HG02981 (cell line): ENCODE results near the gene RPN2.

Source experiments
- ATAC-seq: cut with Tn5 transposase; IDR thresholded peaks from one replicate; pipeline ENCODE4 v1.9.1; 2021; ENCODE audit warnings: mild to moderate bottlenecking, moderate library complexity; ENCODE audit not compliant: unreplicated experiment

The RPN2 gene

DNA sequence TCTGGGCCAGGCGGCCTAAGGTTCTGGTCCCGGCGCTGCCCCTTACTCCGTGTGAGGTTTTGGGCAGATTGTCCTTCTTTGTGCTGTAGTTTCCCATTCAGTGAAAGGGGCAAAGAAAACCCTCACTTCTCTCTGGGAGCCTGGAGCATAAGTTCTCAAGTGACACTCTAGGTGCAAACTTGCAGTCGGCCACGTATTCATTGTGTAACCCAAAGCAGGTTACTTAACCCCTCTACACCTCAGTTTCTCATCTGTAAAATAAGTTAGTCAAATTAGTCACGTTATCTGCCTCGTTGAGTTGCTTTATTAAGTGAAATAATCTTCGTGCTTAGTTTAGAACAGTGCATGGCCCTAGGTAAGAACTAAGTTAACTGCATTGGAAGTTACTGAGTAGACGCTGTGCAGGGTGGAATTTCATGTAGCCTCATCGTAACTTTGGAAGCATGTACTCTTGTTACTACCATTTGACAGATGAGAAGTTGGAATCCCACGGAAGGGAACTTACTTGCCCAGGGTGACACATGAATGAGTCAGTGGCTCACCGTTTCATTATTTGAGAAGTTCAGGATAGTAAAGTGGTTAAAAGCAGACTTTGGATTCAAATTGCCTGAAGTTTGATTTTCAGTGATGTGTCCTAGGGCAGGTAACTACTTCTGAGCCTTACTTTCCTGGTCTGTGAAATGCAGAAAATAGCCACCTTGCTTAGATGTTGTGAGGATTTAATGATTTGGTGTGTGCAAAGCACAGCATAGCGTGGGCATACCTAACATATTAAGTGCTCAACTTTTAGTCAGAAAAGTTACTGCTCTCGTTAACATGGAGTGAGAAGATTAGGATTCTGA is 774 bp downstream of the RPN2 start:
- no peak for ATAC-seq

DNA sequence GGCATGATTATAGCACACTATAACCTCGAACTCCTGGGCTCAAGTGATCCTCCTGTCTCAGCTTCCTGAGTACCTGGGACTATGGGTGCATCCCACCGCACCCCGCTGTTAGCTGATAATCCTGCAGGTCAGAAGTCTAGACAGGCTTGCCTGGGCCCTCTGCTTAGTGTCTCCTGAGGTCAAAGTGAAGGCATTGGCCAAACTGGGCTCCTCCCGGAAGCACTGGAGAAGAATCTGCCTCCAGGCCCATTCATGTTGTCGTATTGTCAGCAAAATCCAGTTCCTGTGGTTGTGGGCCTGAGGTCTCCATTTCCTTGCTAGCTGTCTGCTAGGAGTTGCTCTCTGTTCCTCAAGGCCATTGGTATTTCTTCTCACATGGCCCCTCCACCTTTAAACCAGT is 6.6 kb downstream of the RPN2 start:
- no peak for ATAC-seq

DNA sequence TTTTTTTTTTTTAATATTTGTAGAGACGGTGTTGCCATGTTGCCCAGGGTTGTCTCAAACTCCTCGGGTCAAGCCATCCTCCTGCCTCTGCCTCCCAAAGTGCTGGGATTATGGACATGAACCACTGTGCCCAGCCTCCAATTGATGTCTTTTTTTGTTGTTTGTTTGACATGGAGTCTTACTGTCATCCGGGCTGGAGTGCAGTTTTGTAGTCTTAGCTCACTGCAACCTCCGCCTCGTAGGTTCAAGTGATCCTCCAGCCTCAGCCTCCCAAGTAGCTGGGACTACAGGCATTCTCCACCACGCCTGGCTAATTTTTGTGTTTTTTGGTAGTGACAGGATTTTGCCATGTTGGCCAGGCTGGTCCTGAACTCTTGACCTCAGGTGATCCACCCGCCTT is 9.7 kb downstream of the RPN2 start:
- ATAC-seq: no peak

DNA sequence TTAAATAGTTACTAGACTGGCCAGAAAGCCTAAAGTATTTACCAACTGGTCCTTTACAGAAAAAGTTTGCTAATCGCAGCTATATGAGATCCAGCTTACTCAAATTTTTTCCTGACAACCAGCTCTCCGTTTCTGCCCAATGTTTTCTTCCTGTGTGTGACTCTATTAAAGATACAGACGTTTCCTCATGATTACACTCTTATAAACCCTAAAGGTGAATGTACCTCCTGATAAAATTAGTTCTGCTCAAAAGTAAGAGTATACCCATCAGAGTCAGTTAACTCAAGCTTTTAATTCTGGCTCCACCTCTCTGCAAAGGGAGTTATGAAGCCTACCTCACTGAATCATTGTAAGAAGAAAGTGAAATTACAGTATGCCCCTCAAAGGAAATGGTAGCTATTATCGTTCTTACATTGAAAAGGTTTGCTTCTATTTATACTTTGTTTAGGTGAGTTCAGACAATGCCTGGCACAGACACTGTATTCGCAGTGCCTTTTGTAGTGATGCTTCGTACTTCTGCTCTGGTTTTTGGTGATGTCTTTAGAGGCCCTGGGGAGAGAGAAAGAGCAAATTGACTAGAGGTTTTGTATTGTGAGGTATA is 10.4 kb downstream of the RPN2 start:
- no peak for ATAC-seq

DNA sequence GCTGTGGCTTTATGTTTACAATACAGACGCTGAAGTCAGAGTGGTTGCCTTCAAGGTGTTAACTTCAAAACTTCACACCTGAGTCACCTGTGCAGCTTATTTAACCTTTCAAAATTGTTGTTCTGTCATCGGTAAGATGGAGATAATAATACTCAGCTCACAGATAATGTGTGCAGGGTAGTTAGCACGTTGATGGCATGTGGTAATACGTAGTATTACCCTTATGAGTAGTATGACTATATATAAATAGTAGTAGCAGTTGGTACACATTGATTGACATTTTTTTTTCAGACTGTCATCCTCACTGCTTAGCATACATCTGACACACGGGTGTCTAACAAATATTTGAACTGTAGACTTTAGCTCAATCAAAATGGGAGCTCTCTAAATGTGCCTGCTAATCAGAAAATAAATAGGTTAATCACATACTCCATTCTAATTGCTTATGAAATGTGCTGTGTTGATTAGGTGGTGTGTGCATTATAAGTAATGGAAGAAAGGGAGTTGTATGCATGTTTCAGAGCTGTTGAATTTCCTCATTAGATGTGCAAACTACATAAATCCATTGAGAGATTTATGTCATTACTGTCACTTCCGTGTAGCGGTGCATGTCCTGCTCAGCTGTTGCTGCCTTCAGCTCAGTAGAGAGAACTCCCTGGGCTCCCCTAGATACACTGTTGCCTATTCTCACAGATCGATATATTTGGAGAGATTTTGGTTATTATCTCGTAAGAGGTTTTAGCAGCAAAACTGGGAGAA is 11.4 kb downstream of the RPN2 start:
- no peak for ATAC-seq

DNA sequence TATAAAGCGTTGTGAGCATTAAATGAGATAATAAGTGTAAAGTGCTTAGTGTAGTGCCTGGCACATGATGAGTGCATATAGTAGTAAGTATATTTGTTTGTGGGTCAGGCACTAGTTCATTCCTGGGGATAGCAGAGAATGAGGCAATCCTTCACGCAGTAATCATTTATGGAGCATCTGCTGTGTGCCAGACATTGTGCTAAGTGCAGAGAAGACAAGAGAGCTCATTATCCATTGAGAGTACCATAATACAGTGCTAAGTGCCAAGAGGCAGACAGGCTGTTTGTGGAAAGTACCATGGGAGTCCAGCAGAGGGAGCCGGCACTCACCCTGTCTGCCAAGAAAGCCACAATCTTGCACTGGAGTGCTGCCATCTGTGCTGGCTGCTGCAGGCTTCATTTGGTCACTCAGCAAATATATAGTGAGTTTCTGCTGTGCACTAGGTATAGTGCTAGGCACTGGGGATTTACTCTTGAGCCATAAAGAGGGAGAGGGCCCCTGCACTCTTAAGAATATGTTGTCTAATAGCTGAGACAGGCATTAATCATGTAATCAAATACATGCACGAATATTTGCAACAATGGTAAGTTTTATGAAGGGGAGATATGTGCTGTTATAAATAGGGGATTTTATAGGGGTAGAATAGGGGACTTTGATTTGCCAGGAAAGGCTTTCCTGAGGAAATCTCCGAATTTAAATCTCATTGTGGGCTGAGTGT is 13.2 kb downstream of the RPN2 start:
- peak; percentile 52 for ATAC-seq

DNA sequence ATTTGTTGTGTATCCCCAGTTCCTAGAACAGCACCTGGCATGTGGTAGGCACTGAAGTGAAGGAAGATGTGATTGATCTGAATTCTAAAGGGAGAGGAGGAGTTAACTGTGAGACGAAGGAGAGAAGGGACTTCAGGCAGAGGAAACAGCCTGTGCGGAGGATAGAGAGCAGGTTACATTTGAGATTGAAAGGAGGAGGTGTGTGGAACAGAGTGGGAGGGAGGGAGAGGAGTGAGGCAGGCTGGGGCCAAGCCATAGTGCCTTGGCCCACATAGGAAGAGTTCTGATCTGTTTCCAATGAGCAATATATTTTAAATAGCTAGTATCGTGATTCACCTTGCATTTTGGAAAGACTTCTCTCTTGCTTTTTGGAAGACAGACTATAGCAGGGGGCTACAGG is 14.1 kb downstream of the RPN2 start:
- ATAC-seq: no peak

DNA sequence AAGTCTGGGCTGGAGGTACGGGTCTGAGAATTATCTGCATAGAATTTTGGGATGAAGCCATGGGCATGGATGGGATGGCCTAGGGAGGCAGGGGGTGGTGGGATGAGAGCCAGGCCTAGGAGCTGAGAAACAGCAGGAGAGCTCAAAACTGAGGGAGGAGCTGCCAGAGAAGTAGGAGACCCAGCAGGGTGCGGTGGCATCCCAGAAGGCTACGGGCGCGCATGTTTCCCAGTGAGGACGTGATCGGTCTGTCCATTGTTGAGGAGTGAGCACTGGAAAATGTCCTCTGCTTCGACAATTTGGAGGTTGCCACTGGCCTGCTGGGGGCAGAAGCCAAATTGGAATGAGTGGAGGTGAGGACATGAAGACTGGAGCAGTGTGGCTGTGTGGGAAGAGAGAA is 14.7 kb downstream of the RPN2 start:
- ATAC-seq: no peak

DNA sequence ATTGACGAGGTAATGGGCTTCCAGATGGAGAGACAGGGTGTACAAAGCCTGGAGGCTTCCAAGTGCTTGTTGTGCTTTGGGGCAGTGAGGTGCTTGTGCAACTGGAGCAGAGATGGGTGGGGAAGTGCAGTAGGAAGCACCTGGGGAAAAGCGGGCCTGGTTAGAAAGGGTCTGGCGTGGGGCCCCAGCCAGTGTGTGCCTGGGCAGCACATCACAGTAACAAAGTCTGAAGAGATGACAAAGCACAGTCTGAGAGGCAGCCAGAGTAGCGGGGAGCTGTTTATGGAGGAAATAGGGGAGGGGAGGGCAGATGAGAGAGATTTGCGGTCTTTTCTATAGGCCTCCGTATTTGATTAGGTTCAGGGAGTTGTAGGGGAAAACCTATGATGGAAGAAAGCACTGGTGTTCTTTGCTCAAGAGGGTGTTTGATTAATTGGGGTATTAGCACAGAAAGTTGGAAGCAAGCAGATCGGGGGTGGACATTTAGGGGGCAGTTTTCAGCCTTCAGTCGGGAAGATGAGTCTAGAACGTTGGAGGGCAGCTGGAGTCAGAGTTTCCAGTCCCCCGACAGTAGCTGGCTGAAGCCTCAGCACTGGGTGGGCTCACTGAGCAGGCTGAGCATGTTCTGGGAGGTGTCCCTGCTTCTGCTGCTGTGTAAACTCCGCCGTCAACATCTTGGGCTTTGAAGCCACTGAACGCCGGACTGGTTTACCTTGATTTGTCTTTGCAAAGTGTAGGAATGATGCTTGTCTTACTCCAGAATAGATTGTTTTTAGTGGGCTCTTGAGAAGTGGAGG is 15.7 kb downstream of the RPN2 start:
- no peak for ATAC-seq

DNA sequence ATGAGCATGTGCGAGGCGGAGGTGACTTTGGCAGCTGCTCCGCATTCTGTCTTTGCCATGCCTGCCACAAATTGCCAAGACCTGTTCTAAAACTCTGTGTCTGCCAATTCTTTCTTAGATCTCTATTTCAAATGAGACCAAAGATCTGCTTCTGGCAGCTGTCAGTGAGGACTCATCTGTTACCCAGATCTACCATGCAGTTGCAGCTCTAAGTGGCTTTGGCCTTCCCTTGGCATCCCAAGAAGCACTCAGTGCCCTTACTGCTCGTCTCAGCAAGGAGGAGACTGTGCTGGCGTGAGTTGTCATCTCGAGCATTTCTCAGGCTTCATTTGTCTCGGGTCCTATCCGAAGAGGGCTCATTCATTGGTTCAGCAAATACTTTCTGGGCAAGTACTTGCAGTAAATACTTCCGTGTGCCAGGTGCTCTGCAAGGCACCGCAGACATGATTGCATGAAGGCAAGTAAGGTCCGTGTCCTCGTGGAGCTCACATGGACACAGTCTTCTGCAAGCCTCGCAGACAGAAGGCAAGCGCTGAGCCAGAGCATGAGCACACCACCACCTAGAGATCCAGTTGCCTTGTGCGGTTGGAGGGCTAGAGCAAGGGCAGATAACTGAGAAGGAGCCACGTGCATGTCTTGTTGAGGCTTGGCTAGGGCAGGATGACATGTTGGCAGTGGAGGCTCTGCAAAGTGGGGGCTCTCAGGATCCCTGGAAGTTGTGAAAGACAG is 20.0 kb downstream of the RPN2 start:
- no peak for ATAC-seq

DNA sequence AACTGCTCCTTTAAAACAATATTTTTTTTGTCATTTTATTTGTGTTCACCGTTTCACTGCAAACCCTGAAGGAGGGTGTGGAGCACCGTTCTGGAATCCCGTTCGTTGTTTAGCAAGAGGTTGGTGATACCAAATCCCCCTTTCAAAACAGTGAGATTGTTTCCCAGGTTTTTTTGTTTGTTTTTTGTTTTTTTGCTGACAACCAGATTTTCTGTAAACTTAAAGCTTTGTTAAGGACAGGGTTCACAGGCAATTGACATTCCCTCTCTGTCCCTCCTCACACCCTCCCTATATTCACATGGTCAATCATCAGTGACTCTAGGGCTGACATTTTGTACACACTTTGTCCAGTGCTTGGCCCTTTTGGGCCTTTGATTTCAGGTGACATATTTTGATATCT is 21.2 kb downstream of the RPN2 start:
- no peak for ATAC-seq

DNA sequence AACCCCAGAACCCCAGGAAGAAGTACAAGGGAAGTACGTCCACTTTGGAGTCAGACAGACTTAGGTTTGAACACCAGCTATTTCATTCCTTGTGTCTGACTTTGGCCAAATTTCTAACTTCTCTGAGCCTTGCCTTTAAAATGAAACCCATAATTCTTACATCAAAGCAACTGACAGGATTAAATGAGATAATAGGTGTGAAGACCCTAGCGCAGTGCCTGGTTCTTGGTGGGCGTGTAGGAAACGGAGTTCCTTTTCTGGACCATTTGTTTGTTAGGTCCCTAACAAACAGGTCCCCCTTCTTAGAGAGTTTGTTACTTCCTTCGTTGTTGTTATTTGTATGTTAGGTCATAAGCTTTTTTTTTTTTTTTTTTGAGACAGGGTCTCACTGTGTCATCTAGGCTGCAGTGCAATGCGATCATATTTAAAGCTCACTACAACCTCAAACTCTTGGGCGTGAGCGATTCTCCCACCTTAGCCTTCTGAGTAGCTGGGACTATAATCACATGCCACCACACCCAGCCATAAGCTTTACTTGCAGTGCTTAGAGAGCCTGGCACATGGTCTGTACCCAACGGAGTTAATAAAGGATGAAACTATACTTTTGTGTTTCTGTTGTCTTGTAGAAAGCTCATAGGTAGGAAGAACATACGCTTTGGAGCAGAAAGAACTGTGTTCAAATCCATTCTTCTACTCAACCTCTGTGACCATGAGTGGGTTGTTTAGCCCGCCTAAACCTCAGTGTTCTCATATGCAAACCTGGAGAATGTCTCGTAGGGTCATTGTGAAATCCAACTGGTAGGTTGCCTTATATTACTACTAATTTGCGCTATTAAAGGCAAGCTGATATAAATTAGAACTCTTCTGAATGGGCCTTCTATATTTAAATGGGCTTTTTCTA is 22.0 kb downstream of the RPN2 start:
- ATAC-seq: no peak

DNA sequence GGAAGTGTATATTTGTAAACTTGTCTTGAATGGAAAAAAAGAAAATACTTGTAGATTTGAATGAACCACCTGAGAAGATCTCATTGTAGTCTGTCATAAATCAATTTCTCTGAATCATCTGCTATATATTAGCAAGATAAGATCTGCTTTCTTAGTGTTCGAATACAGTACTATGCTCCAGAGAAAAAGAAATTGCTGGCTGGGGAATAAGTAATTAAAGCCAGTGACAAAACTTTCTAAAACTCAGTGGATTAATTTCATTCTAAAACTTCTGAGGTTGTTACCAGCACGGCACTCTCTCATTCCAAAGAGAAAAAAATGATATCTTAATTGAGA is 22.7 kb downstream of the RPN2 start:
- ATAC-seq: no peak

DNA sequence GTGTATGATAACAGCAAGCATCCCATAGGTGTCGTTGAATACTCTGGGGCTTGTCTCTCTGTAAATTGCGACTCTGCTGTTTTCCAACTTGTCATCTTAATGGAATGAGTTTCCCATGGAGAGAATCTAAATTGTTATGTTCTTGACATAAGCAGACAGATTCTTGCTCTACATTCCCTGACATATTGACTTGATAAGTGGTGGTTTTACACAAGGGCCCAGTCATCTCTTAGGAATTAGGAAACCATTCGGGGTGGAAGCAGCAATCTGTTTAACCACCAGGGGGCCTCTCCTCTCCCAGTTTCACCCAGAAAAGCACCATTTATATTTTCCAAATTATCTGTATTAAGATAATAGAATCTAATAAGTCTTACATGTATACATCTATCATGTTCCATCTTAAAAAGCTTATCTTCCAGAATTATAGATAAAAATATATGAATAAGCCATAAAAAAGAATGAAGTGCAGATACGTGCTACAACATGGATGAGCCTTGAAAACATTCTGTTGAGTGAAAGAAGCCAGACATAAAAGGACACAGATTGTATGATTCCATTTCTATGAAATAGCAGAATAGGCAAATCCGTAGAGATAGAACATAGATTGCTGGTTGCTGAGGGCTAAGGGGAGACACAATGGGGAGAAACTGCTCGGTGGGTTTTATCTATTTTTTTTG is 23.3 kb downstream of the RPN2 start:
- no peak for ATAC-seq

DNA sequence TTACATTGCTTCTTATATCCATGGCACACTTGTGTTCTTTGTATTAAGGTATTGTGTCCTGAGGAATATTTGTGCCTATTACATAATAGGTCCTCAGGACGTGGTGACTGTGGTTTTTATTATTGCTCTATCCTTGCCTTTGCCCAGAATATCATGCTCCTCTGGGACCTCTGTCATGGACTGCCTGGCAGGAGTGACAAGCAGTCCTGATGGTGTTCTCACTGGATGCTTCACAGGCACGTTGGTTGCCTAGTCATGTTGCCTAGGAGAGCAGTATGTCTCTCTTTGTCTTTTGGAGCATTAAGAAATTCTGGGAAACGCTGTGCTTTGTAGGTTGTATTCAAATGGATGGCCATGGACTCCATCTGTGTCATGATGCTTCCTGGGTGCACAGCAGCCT is 24.9 kb downstream of the RPN2 start:
- no peak for ATAC-seq

DNA sequence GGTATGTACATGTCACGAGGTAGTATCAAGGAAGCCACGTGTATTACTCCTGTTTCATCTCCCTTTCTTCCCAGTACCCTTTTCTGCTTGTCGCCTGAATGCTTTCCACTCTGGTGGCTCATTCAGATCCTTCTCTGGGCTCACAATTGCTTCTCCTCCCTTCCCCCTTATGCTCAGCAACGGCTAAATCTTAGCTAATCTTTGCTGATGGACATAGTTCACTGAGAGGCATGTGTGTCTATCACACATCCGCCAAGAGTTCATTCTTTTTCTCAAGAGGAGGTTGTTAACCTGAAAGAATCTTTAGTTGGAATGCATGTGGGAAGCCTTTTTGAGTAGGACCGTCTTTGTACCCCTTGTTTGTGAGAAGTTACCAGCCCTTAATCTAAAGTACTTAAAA is 26.0 kb downstream of the RPN2 start:
- ATAC-seq: no peak

DNA sequence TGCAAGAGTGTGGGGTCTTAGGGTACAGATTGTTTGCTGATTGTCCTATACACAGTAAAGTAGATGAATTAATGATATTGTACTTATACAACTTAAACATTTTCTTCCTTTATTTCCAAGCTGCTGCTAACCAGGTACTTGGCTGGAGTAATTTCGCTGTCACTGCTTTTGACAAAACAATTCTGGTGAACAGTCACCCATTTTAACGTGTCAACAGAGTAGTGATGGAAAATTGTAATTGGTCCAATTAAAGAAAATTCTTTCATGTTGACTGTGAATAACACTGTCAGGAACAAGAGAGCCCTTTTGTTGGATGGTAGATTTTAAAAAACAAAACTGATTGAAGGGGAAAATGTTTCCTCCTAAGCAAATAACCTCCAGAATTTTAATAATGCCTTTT is 26.7 kb downstream of the RPN2 start:
- ATAC-seq: no peak

DNA sequence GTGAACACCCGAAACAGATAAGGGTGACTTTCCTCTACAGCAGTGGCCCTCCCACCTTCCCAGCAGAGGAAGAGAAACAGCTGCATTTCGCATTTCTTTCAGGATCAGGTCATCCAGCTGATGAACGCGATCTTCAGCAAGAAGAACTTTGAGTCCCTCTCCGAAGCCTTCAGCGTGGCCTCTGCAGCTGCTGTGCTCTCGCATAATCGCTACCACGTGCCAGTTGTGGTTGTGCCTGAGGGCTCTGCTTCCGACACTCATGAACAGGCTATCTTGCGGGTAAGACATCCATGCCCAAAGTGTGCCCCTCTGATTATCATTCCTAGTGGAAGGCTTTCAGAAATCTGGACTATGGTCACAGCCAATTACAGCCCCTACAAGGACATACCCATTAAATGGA is 28.0 kb downstream of the RPN2 start:
- ATAC-seq: no peak
